CD4-positive, alpha-beta memory T cell (primary cell): ENCODE measurements around the gene STAMBP. TPM values are rescaled to one million over a fixed set of nuclear protein-coding genes. Genes with fewer than 3 reads are reported as not detected.
A peak's percentile ranks its signal among the peaks of the same experiment; 100 is the strongest.

Experiments
- CTCF ChIA-PET: fragments of 350-600 bp; sonication (Branson Sonifier 250); formaldehyde crosslinking; loops from one replicate; lab custom pipeline; 2021; ENCODE audit warnings: inconsistent platforms; ENCODE audit not compliant: partially characterized antibody; lab: Charles Lee
- POLR2A ChIA-PET: fragments of 350-600 bp; sonication (Branson Sonifier 250); formaldehyde crosslinking; loops from one replicate; lab custom pipeline; 2021; ENCODE audit not compliant: partially characterized antibody; lab: Charles Lee
- DNase-seq, 5 donors: peaks; one replicate each; pipeline versions ENCODE4 v3.0.0 to v3.0.0-alpha.2; 2020 to 2022; ENCODE audit warnings: mixed read lengths in 1 of 5
- H3K27ac ChIP-seq: one replicate; pipeline ENCODE4 v1.7.0; 2013; ENCODE audit warnings: low read depth, low read length
- H3K27me3 ChIP-seq: 2 replicates; pipeline ENCODE4 v1.7.0; 2013; ENCODE audit warnings: mild to moderate bottlenecking, low read length, moderate library complexity; ENCODE audit not compliant: insufficient read depth
- H3K36me3 ChIP-seq: 2 replicates; pipeline ENCODE4 v1.7.0; 2013; ENCODE audit warnings: mild to moderate bottlenecking, low read length, moderate library complexity; ENCODE audit not compliant: insufficient read depth
- H3K4me1 ChIP-seq: 2 replicates; pipeline ENCODE4 v1.7.0; 2013; ENCODE audit warnings: mild to moderate bottlenecking, low read length, moderate library complexity; ENCODE audit not compliant: insufficient read depth
- H3K4me3 ChIP-seq, 2 donors: one replicate each; pipeline ENCODE4 v1.7.0; 2013; ENCODE audit warnings: low read length in 2 of 2, mild to moderate bottlenecking in 1 of 2
- H3K9me3 ChIP-seq, 2 donors: one replicate each; pipeline ENCODE4 v1.7.0; 2013; ENCODE audit warnings: low read length in 2 of 2, control low read depth in 1 of 2; ENCODE audit not compliant: control insufficient read depth in 1 of 2
- H3K27ac Mint-ChIP-seq, 7 donors: one replicate each; pipeline ENCODE4 v1.8.0; 2020 to 2021; ENCODE audit warnings: mixed read lengths in 7 of 7, mild to moderate bottlenecking in 6 of 7, inconsistent platforms in 3 of 7, moderate library complexity in 3 of 7
- H3K27me3 Mint-ChIP-seq, 2 donors: one replicate each; pipeline ENCODE4 v1.8.0; 2020 to 2021; ENCODE audit warnings: mixed read lengths in 2 of 2
- H3K36me3 Mint-ChIP-seq, 2 donors: one replicate each; pipeline ENCODE4 v1.8.0; 2020 to 2021; ENCODE audit warnings: mixed read lengths in 2 of 2, inconsistent platforms in 1 of 2, mild to moderate bottlenecking in 1 of 2
- H3K4me1 Mint-ChIP-seq, 4 donors: one replicate each; pipeline ENCODE4 v1.8.0; 2020 to 2021; ENCODE audit warnings: mixed read lengths in 4 of 4, mild to moderate bottlenecking in 1 of 4
- H3K4me3 Mint-ChIP-seq, 8 donors: one replicate each; pipeline ENCODE4 v1.8.0; 2020 to 2021; ENCODE audit warnings: mixed read lengths in 8 of 8, mild to moderate bottlenecking in 7 of 8, moderate library complexity in 6 of 8, inconsistent platforms in 3 of 8
- H3K9me3 Mint-ChIP-seq, 8 donors: one replicate each; pipeline ENCODE4 v1.8.0; 2020 to 2021; ENCODE audit warnings: mixed read lengths in 8 of 8, mild to moderate bottlenecking in 5 of 8, inconsistent platforms in 3 of 8, moderate library complexity in 1 of 8
- intact Hi-C: fragments of 100-400 bp; cut with micrococcal nuclease; formaldehyde crosslinking; loops from one replicate; pipeline ENCODE4 v1.15.1; 2023
- polyA plus RNA-seq, 2 donors: library from polyadenylated mRNA; unstranded; fragments of 300-500 nt; fragmentation: Illumina TruSeq; gene quantifications; one replicate each; pipeline ENCODE4 v1.2.3, GENCODE V29; 2021
- total RNA-seq, 2 experiments: library from RNA; stranded (reverse); gene quantifications; one replicate each; pipeline ENCODE4 v1.2.3, GENCODE V29; 2021

STAMBP gene
- total and polyA plus RNA-seq, 4 experiments from 2014 or later = 34.8 to 49.5 (median 41.7) TPM

- Histone ChIP-seq H3K9me3 (no peaks in the 10 kb centered on the region), H3K36me3 (no peaks in the 10 kb centered on the region), H3K4me3 (no peak overlapping the region), H3K4me1 (no peaks in the 10 kb centered on the region), H3K27ac (no peak overlapping the region), H3K27me3 (no peaks in the 10 kb centered on the region)
- peaks cover 0 to 2% (median 0%) of the 10 kb centered on the region in 8 donors for H3K9me3 Mint-ChIP-seq
- intact Hi-C loops = no loop called here
- H3K4me1 Mint-ChIP-seq = peaks cover 0 to 2% (median 0%) of the 10 kb centered on the region in 4 donors
- H3K4me3 Mint-ChIP-seq = no peak overlapping the region
- ChIA-PET POLR2A (no interaction called here), CTCF (no interaction called here)
- DNase-seq = no peak
- H3K27me3 Mint-ChIP-seq = peaks cover 4 to 5% of the 10 kb centered on the region in 2 donors
- no peak overlapping the region for H3K27ac Mint-ChIP-seq
- H3K36me3 Mint-ChIP-seq = no peaks in the 10 kb centered on the region
Observed at GRCh38 chr2:73904952-73905351, 76.2 kb downstream of the STAMBP start.

GRCh38 chr2:73906847-73907505 lies 78.2 kb downstream of the STAMBP start:
- no peak overlapping the region for H3K4me3 Mint-ChIP-seq
- Histone ChIP-seq H3K36me3 (no peaks in the 10 kb centered on the region), H3K27ac (no peak overlapping the region), H3K4me1 (no peaks in the 10 kb centered on the region), H3K27me3 (no peaks in the 10 kb centered on the region), H3K4me3 (no peak overlapping the region), H3K9me3 (no peaks in the 10 kb centered on the region)
- ChIA-PET POLR2A (interaction anchor here (2.4 kb wide), 1 partner anchor 80 kb away, joined by 13 read pairs; no protein-coding TSS in a partner anchor), CTCF (interaction anchor here (1.0 to 5.4 kb wide), 10 partner anchors 19 to 263 kb away, joined by 3 to 71 read pairs (median 6); partner anchors contain the start of gene BOLA3)
- H3K9me3 Mint-ChIP-seq = peaks cover 0 to 2% (median 0%) of the 10 kb centered on the region in 8 donors
- peaks cover 2 to 5% of the 10 kb centered on the region in 2 donors for H3K27me3 Mint-ChIP-seq
- H3K36me3 Mint-ChIP-seq = no peaks in the 10 kb centered on the region
- peaks cover 0 to 2% (median 0%) of the 10 kb centered on the region in 4 donors for H3K4me1 Mint-ChIP-seq
- no peak for DNase-seq
- peak overlapping the region in 2 of 7 donors; percentile 8 to 58 for H3K27ac Mint-ChIP-seq
- intact Hi-C loops = no loop called here

- POLR2A ChIA-PET = interaction anchor here (0.9 to 2.4 kb wide), 2 partner anchors 80 to 271 kb away, joined by 3 to 13 read pairs; partner anchors contain the start of gene MOB1A
Observed at GRCh38 chr2:73907840-73908452, 79.2 kb downstream of the STAMBP start.

GRCh38 chr2:73908689-73909652 lies 80.2 kb downstream of the STAMBP start:
- H3K4me3 ChIP-seq = no peak overlapping the region
- Mint-ChIP-seq H3K4me1 (peaks cover 0 to 2% (median 0%) of the 10 kb centered on the region in 4 donors), H3K36me3 (no peaks in the 10 kb centered on the region), H3K27ac (no peak overlapping the region), H3K4me3 (no peak overlapping the region), H3K9me3 (peaks cover 0 to 2% (median 0%) of the 10 kb centered on the region in 8 donors), H3K27me3 (no peaks in the 10 kb centered on the region)
- no peak overlapping the region for H3K27ac ChIP-seq
- DNase-seq = no peak
- POLR2A ChIA-PET = interaction anchor here (2.4 kb wide), 1 partner anchor 78 kb away, joined by 13 read pairs; no protein-coding TSS in a partner anchor
- CTCF ChIA-PET = interaction anchor here (0.6 to 5.4 kb wide), 12 partner anchors 16 to 242 kb away, joined by 3 to 71 read pairs (median 5); partner anchors contain the start of gene BOLA3
- H3K36me3 ChIP-seq = no peaks in the 10 kb centered on the region
- no peaks in the 10 kb centered on the region for H3K4me1 ChIP-seq
- intact Hi-C loops = loop anchor here (1.0 kb wide), 3 partner anchors 78 to 238 kb away; partner anchors contain the start of gene BOLA3
- no peaks in the 10 kb centered on the region for H3K27me3 ChIP-seq
- H3K9me3 ChIP-seq = no peaks in the 10 kb centered on the region

More at GRCh38 chr2:73907840-73908452, 79.2 kb downstream of the STAMBP start:
- CTCF ChIA-PET = interaction anchor here (0.9 to 5.4 kb wide), 19 partner anchors 8 to 262 kb away, joined by 3 to 71 read pairs (median 5); partner anchors contain the start of gene BOLA3
- H3K4me1 Mint-ChIP-seq = peaks cover 0 to 2% (median 0%) of the 10 kb centered on the region in 4 donors
- H3K36me3 Mint-ChIP-seq = no peaks in the 10 kb centered on the region
- Histone ChIP-seq H3K9me3 (no peaks in the 10 kb centered on the region), H3K36me3 (no peaks in the 10 kb centered on the region), H3K27me3 (no peaks in the 10 kb centered on the region), H3K4me3 (no peak overlapping the region), H3K27ac (no peak overlapping the region), H3K4me1 (no peaks in the 10 kb centered on the region)
- peak in 4 of 5 donors; percentile 52 to 54 (median 53) for DNase-seq
- peaks cover 0 to 2% (median 0%) of the 10 kb centered on the region in 8 donors for H3K9me3 Mint-ChIP-seq
- intact Hi-C loops = loop anchor here (1.0 kb wide), 3 partner anchors 79 to 239 kb away; partner anchors contain the start of gene BOLA3
- H3K4me3 Mint-ChIP-seq = no peak overlapping the region
- peak overlapping the region in 2 of 7 donors; percentile 62 to 72 for H3K27ac Mint-ChIP-seq
- no peaks in the 10 kb centered on the region for H3K27me3 Mint-ChIP-seq

GRCh38 chr2:73910873-73911547 lies 82.2 kb downstream of the STAMBP start:
- H3K9me3 ChIP-seq = no peaks in the 10 kb centered on the region
- no peak overlapping the region for H3K4me3 ChIP-seq
- intact Hi-C loops = no loop called here
- ChIA-PET CTCF (interaction anchor here (1.0 to 5.4 kb wide), 5 partner anchors 10 to 86 kb away, joined by 3 to 71 read pairs (median 4); no protein-coding TSS in a partner anchor), POLR2A (no interaction called here)
- Mint-ChIP-seq H3K27ac (no peak overlapping the region), H3K4me1 (peaks cover 0 to 2% (median 0%) of the 10 kb centered on the region in 4 donors), H3K27me3 (no peaks in the 10 kb centered on the region), H3K36me3 (no peaks in the 10 kb centered on the region), H3K4me3 (no peak overlapping the region), H3K9me3 (peaks cover 0 to 2% (median 0%) of the 10 kb centered on the region in 8 donors)
- H3K4me1 ChIP-seq = no peaks in the 10 kb centered on the region
- no peaks in the 10 kb centered on the region for H3K36me3 ChIP-seq
- H3K27me3 ChIP-seq = no peaks in the 10 kb centered on the region
- no peak overlapping the region for H3K27ac ChIP-seq
- DNase-seq = no peak

GRCh38 chr2:73911548-73912208 lies 82.9 kb downstream of the STAMBP start:
- POLR2A ChIA-PET = no interaction called here
- Mint-ChIP-seq H3K4me1 (peaks cover 0 to 2% (median 0%) of the 10 kb centered on the region in 4 donors), H3K4me3 (no peak overlapping the region), H3K9me3 (peaks cover 0 to 2% (median 0%) of the 10 kb centered on the region in 8 donors), H3K36me3 (no peaks in the 10 kb centered on the region), H3K27me3 (no peaks in the 10 kb centered on the region), H3K27ac (no peak overlapping the region)
- Histone ChIP-seq H3K4me1 (no peaks in the 10 kb centered on the region), H3K27ac (no peak overlapping the region), H3K27me3 (no peaks in the 10 kb centered on the region), H3K9me3 (no peaks in the 10 kb centered on the region), H3K4me3 (no peak overlapping the region), H3K36me3 (no peaks in the 10 kb centered on the region)
- intact Hi-C loops = no loop called here
- CTCF ChIA-PET = interaction anchor here (1.2 to 5.4 kb wide), 2 partner anchors 9 to 76 kb away, joined by 3 to 71 read pairs; no protein-coding TSS in a partner anchor
- DNase-seq = no peak
